Breast epithelium (tissue), 4 donors: Measurements from ENCODE around the gene SH2D3C. TPM values are rescaled to one million over a fixed set of nuclear protein-coding genes. Genes with fewer than 3 reads are reported as not detected.

Experiments used
- DNase-seq, 2 donors: peaks; one replicate each; pipeline ENCODE4 v3.0.0-alpha.2; 2019; ENCODE audit warnings: low spot score in 2 of 2
- H3K27ac ChIP-seq, 2 donors: fragments of 200-600 bp; sonication (generic) in 1 of 2; one replicate each; pipeline ENCODE4 v1.5.1; 2016 to 2019; ENCODE audit warnings: mild to moderate bottlenecking in 1 of 2
- H3K27me3 ChIP-seq, 2 donors: fragments of 200-600 bp; sonication (generic) in 1 of 2; one replicate each; pipeline versions ENCODE4 v1.5.1 to v1.6.0; 2017 to 2019; ENCODE audit warnings: control low read depth in 1 of 2, mild to moderate bottlenecking in 1 of 2
- H3K36me3 ChIP-seq: fragments of 200-600 bp; one replicate; pipeline ENCODE4 v1.5.1; 2019
- H3K4me1 ChIP-seq, 2 donors: fragments of 200-600 bp; sonication (generic); one replicate each; pipeline ENCODE4 v1.5.1; 2016 to 2019; ENCODE audit warnings: control low read depth in 1 of 2
- H3K4me3 ChIP-seq, 3 donors: fragments of 200-600 bp; sonication (generic); 1 replicate in 2 of 3; 2 replicates in 1 of 3; pipeline ENCODE4 v1.5.1; 2016 to 2019; ENCODE audit warnings: mild to moderate bottlenecking in 3 of 3, moderate library complexity in 2 of 3
- H3K9me3 ChIP-seq, 2 donors: fragments of 200-600 bp; sonication (generic) in 1 of 2; one replicate each; pipeline ENCODE4 v1.5.1; 2016 to 2019; ENCODE audit warnings: control low read depth in 1 of 2
- CTCF ChIP-seq, 3 donors: fragments of 450-650 bp; IDR thresholded peaks; one replicate each; pipeline ENCODE4 v1.5.1; 2016 to 2017; ENCODE audit warnings: antibody characterized with exemption in 3 of 3, mild to moderate bottlenecking in 3 of 3, moderate library complexity in 3 of 3
- POLR2A ChIP-seq: fragments of 450-650 bp; IDR thresholded peaks from one replicate; pipeline ENCODE4 v1.6.1; 2016; ENCODE audit warnings: antibody characterized with exemption, mild to moderate bottlenecking, moderate library complexity
- POLR2AphosphoS5 ChIP-seq, 3 donors: sonication (generic); formaldehyde crosslinking; IDR thresholded peaks; one replicate each; pipeline ENCODE4 v1.6.1; 2017; ENCODE audit warnings: antibody characterized with exemption in 3 of 3
- intact Hi-C: fragments of 100-400 bp; cut with DNase I; formaldehyde crosslinking; loops from one replicate; pipeline ENCODE4 v1.15.1; 2023; ENCODE audit warnings: low total_unique reads
- total RNA-seq, 3 donors: library from RNA; depleted of rRNA; stranded (reverse); fragments of >200 nt; gene quantifications; one replicate each; pipeline ENCODE4 v1.1.0, GENCODE V29; 2016

Gene SH2D3C
- 10 to 100 TPM in 1 of 3 donors, 1 to 10 TPM in 2; 6.0 to 15.4 (median 6.9) TPM for total RNA-seq

GRCh38 chr9:127778280-127779135 is at the start of gene SH2D3C:
Gene SH2D3C (minus strand): TSS chr9:127778666. CDS start chr9:127778627, 39 bp downstream.
- Histone ChIP-seq H3K36me3 (no peaks in the 10 kb centered on the region), H3K4me3 (peak within 1 kb of the TSS in 2 of 3 donors; percentile 30 to 41), H3K27me3 (no peaks in the 10 kb centered on the region), H3K9me3 (no peaks in the 10 kb centered on the region), H3K27ac (peak within 1 kb of the TSS in 1 of 2 donors; percentile 82), H3K4me1 (no peaks in the 10 kb centered on the region)
- intact Hi-C loops: loop anchor here (5.0 kb wide), 1 partner anchor 1191 kb away; no protein-coding TSS in a partner anchor
- TF ChIP-seq POLR2A: no peak
- no peak for TF ChIP-seq CTCF (IDR thresholded peaks at IDR 0.05)
- TF ChIP-seq POLR2AphosphoS5 (IDR thresholded peaks at IDR 0.05): no peak
- no peak for DNase-seq

- no peaks in the 10 kb centered on the region for H3K27me3 ChIP-seq
- H3K9me3 ChIP-seq: no peaks in the 10 kb centered on the region
- intact Hi-C loops: no loop called here
- H3K27ac ChIP-seq: peak overlapping the region in 1 of 2 donors; percentile 67
- H3K4me3 ChIP-seq: no peak overlapping the region
- DNase-seq: no peak
- H3K36me3 ChIP-seq: no peaks in the 10 kb centered on the region
- no peaks in the 10 kb centered on the region for H3K4me1 ChIP-seq
- TF ChIP-seq POLR2AphosphoS5 (IDR thresholded peaks at IDR 0.05) (no peak), POLR2A (no peak), CTCF (IDR thresholded peaks at IDR 0.05) (no peak)
Observed at GRCh38 chr9:127826253-127826913, 47.9 kb upstream of the SH2D3C start.

- intact Hi-C loops: no loop called here
- TF ChIP-seq CTCF (IDR thresholded peaks at IDR 0.05) (no peak), POLR2AphosphoS5 (IDR thresholded peaks at IDR 0.05) (peak in 1 of 3 donors; percentile 19), POLR2A (no peak)
- H3K36me3 ChIP-seq: no peaks in the 10 kb centered on the region
- H3K4me1 ChIP-seq: no peaks in the 10 kb centered on the region
- peak overlapping the region in 1 of 3 donors; percentile 22 for H3K4me3 ChIP-seq
- DNase-seq: no peak
- H3K9me3 ChIP-seq: no peaks in the 10 kb centered on the region
- peak overlapping the region; percentile 36 to 67 for H3K27ac ChIP-seq
- H3K27me3 ChIP-seq: no peaks in the 10 kb centered on the region
Observed at GRCh38 chr9:127825319-127826051, 47.0 kb upstream of the SH2D3C start.

- no peak for DNase-seq
- intact Hi-C loops: no loop called here
- TF ChIP-seq CTCF (IDR thresholded peaks at IDR 0.05) (no peak), POLR2A (no peak), POLR2AphosphoS5 (IDR thresholded peaks at IDR 0.05) (no peak)
- Histone ChIP-seq H3K27me3 (no peaks in the 10 kb centered on the region), H3K36me3 (no peaks in the 10 kb centered on the region), H3K9me3 (no peaks in the 10 kb centered on the region), H3K27ac (no peak overlapping the region), H3K4me1 (no peaks in the 10 kb centered on the region), H3K4me3 (no peak overlapping the region)
Observed at GRCh38 chr9:127822108-127822507, 43.6 kb upstream of the SH2D3C start.
